K562 (cell line): ENCODE results near the gene POLD2. TPM values are rescaled to one million over a fixed set of nuclear protein-coding genes. Genes with fewer than 3 reads are reported as not detected.
A peak's percentile ranks its signal among the peaks of the same experiment; 100 is the strongest.

ENCODE experiments used
- ATAC-seq: fragments of 200-7000 bp; cut with Tn5 transposase; 3 replicates; pipeline ENCODE4 v1.9.1; 2020; ENCODE audit warnings: moderate library complexity
- BruUV-seq: library from RNA; stranded (reverse); fragments of 400-500 nt; replicated peaks from 2 replicates; lab custom pipeline; 2021; lab: Mats Ljungman, UMichigan
- CTCF ChIA-PET: fragments of 300-600 bp; formaldehyde crosslinking; extraction: SDS; loops from one replicate; lab custom pipeline; 2021; ENCODE audit warnings: low intra/inter-chr PET ratio; lab: Yijun Ruan, JAX
- POLR2A ChIA-PET: fragments of 300-600, 350-650 bp; sonication (Branson Sonifier 250); formaldehyde crosslinking; extraction: SDS; loops from one replicate; lab custom pipeline; 2021; ENCODE audit warnings: antibody characterized with exemption, inconsistent platforms; lab: Yijun Ruan, JAX
- DNase-seq, 4 experiments: peaks; one replicate each; pipeline versions ENCODE4 v3.0.0 to v3.0.0-alpha.2; 2011 to 2018; ENCODE audit warnings: low spot score in 3 of 4, mixed read lengths in 3 of 4; ENCODE audit errors: extremely low read depth in 1 of 4
- FAIRE-seq: peaks from 2 replicates; lab custom pipeline; 2011; peaks lifted over from hg19 to GRCh38; lab: Jason Lieb, UNC
- H2AFZ ChIP-seq: 2 replicates; pipeline ENCODE4 v1.6.0; 2011; ENCODE audit warnings: low read depth, low read length, control low read depth, inconsistent platforms
- H3K27ac ChIP-seq: fragments of 200-600 bp; 3 replicates; pipeline ENCODE4 v1.8.0; 2011; ENCODE audit warnings: low read depth, mild to moderate bottlenecking, control low read depth, inconsistent platforms, low read length, moderate library complexity, mixed read lengths; ENCODE audit errors: extremely low read depth
- H3K27me3 ChIP-seq, 2 experiments: fragments of 300-600 bp in 1 of 2; 2 replicates in 1 of 2; 3 replicates in 1 of 2; pipeline versions ENCODE4 v1.6.0 to v1.8.0; 2011; ENCODE audit warnings: inconsistent platforms in 2 of 2, low read length in 2 of 2, mild to moderate bottlenecking in 1 of 2, mixed read lengths in 1 of 2, moderate library complexity in 1 of 2; ENCODE audit not compliant: control insufficient read depth in 2 of 2, insufficient read depth in 2 of 2
- H3K36me3 ChIP-seq: fragments of 300-600 bp; 3 replicates; pipeline ENCODE4 v1.8.0; 2011; ENCODE audit warnings: mild to moderate bottlenecking, low read length, inconsistent platforms; ENCODE audit not compliant: control insufficient read depth, insufficient read depth
- H3K4me1 ChIP-seq, 2 experiments: fragments of 200-600 bp in 1 of 2; replicated peaks in 1 of 2; 2 replicates in 1 of 2; 3 replicates in 1 of 2; pipeline versions ENCODE4 v1.5.1 to v1.8.0; 2011; ENCODE audit warnings: inconsistent platforms in 2 of 2, low read length in 2 of 2, mild to moderate bottlenecking in 1 of 2, mixed read lengths in 1 of 2, moderate library complexity in 1 of 2; ENCODE audit not compliant: control insufficient read depth in 2 of 2, insufficient read depth in 2 of 2
- H3K4me2 ChIP-seq: 2 replicates; pipeline ENCODE4 v1.6.1; 2011; ENCODE audit warnings: low read length, control low read depth, inconsistent platforms, mixed read lengths; ENCODE audit not compliant: insufficient read depth
- H3K4me3 ChIP-seq: fragments of 200-600 bp; sonication (generic), shearing (Covaris generic); 2 replicates; pipeline ENCODE4 v1.5.1; 2016; ENCODE audit warnings: control low read depth, inconsistent platforms
- H3K79me2 ChIP-seq: fragments of 200-600 bp; 3 replicates; pipeline ENCODE4 v1.8.0; 2011; ENCODE audit warnings: low read length, inconsistent platforms; ENCODE audit not compliant: control insufficient read depth, insufficient read depth
- H3K9ac ChIP-seq, 2 experiments: 2 replicates each; pipeline versions ENCODE4 v1.6.0 to v1.6.1; 2011; ENCODE audit warnings: low read depth in 2 of 2, low read length in 2 of 2, control low read depth in 1 of 2, inconsistent platforms in 1 of 2, mild to moderate bottlenecking in 1 of 2, mixed read lengths in 1 of 2; ENCODE audit not compliant: insufficient read depth in 1 of 2
- H3K9me1 ChIP-seq: one replicate; pipeline ENCODE4 v1.6.0; 2011; ENCODE audit warnings: inconsistent platforms, mild to moderate bottlenecking, low read length, moderate library complexity; ENCODE audit not compliant: control insufficient read depth, insufficient read depth
- H3K9me3 ChIP-seq: replicated peaks from 2 replicates; pipeline ENCODE4 v1.5.1; 2011; ENCODE audit warnings: low read depth, low read length, inconsistent platforms; ENCODE audit not compliant: control insufficient read depth, insufficient read depth
- H4K20me1 ChIP-seq: replicated peaks from 2 replicates; pipeline ENCODE4 v1.6.1; 2011; ENCODE audit warnings: low read length, inconsistent platforms, mixed read lengths; ENCODE audit not compliant: control insufficient read depth, insufficient read depth
- CTBP1 ChIP-seq: fragments of 450-650 bp; IDR thresholded peaks from 2 replicates; pipeline ENCODE4 v1.6.1; 2016; ENCODE audit warnings: borderline replicate concordance
- ELK1 ChIP-seq: sonication (generic); formaldehyde crosslinking; IDR thresholded peaks from 2 replicates; pipeline ENCODE4 v1.8.1; 2022; ENCODE audit warnings: missing genetic modification reagents
- GTF2A2 ChIP-seq: IDR thresholded peaks from 2 replicates; pipeline ENCODE4 v1.6.1; 2016; ENCODE audit warnings: mild to moderate bottlenecking, missing genetic modification characterization, missing compliant biosample characterization
- IRF1 ChIP-seq: sonication (generic); formaldehyde crosslinking; IDR thresholded peaks from 2 replicates; pipeline ENCODE4 v1.8.0; 2022; ENCODE audit warnings: missing genetic modification reagents, mild to moderate bottlenecking, borderline replicate concordance
- JUND ChIP-seq, 2 experiments: IDR thresholded peaks; 2 replicates in 1 of 2; 3 replicates in 1 of 2; pipeline ENCODE4 v1.6.1; 2011; ENCODE audit warnings: borderline replicate concordance in 2 of 2, low read depth in 2 of 2, low read length in 2 of 2, improper control_type of control experiment in 1 of 2, missing biosample characterization in 1 of 2, missing genetic modification characterization in 1 of 2, missing genetic modification reagents in 1 of 2
- PHF21A ChIP-seq: fragments of 450-650 bp; IDR thresholded peaks from 2 replicates; pipeline ENCODE4 v1.6.1; 2017; ENCODE audit warnings: low read depth, borderline replicate concordance
- STAT6 ChIP-seq: sonication (generic); formaldehyde crosslinking; IDR thresholded peaks from 2 replicates; pipeline ENCODE4 v1.8.1; 2023; ENCODE audit warnings: mild to moderate bottlenecking, missing genetic modification reagents
- TCF7 ChIP-seq: sonication (generic); IDR thresholded peaks from 2 replicates; pipeline ENCODE4 v1.6.1; 2016; ENCODE audit warnings: antibody characterized with exemption, borderline replicate concordance
- TSC22D4 ChIP-seq: fragments of 450-650 bp; IDR thresholded peaks from 2 replicates; pipeline ENCODE4 v1.6.1; 2016; ENCODE audit warnings: missing genetic modification characterization, missing biosample characterization, control low read depth
- ZKSCAN3 ChIP-seq: fragments of 250-450 bp; sonication (Bioruptor Pico); IDR thresholded peaks from 2 replicates; pipeline ENCODE4 v1.4.0; 2020
- ZKSCAN8 ChIP-seq: fragments of 200-800 bp; sonication (Bioruptor generic); IDR thresholded peaks from 2 replicates; pipeline ENCODE4 v1.6.1; 2016; ENCODE audit warnings: missing genetic modification characterization, missing compliant biosample characterization
- WGBS: fragments of 100-300 bp; shearing (Covaris generic); methylation state at CpG from one replicate; pipeline ENCODE4 v1.1.6; 2016; ENCODE audit warnings: low coverage, mixed read lengths; ENCODE audit not compliant: insufficient coverage; ENCODE audit errors: missing lambda C conversion rate; 5-methylcytosine and 5-hydroxymethylcytosine counted together
- in situ Hi-C: fragments of 300-500 bp; cut with MboI; formaldehyde crosslinking; loops from 4 replicates; pipeline ENCODE4 v1.15.0; 2018; ENCODE audit warnings: inconsistent platforms, mixed read lengths
- intact Hi-C: fragments of 100-400 bp; cut with micrococcal nuclease; formaldehyde crosslinking; loops from 2 replicates; pipeline ENCODE4 v1.14.2; 2022
- polyA plus RNA-seq, 8 experiments: library from polyadenylated mRNA; depleted of rRNA in 4 of 8; stranded (reverse) in 5 of 8; unstranded in 3 of 8; fragments of >200 nt; fragmentation: Nextera tagmentation in 2 of 8; fragmentation: Illumina TruSeq in 1 of 8; extraction: Ambion mirVana in 2 of 8; extraction: Trizol in 1 of 8; gene quantifications; 2 replicates each; pipeline versions ENCODE4 v1.2.1 to v1.2.3, GENCODE V29; 2011 to 2014; ENCODE audit warnings: inconsistent platforms in 1 of 8, missing spikeins in 1 of 8
- total RNA-seq, 7 experiments: library from RNA; depleted of rRNA in 6 of 7; stranded (reverse); fragments of >200 nt in 6 of 7; fragmentation: Illumina TruSeq in 2 of 7; extraction: Trizol in 2 of 7; gene quantifications; 2 replicates each; pipeline versions ENCODE4 v1.2.1 to v1.2.3, GENCODE V29; 2011 to 2021; ENCODE audit warnings: low replicate concordance in 1 of 7

Gene POLD2
- total and polyA plus RNA-seq, 9 of the 15 experiments (the other 6 are each of a cell fraction or from before 2014, with no cell fraction given): 29.7 to 259 (median 225) TPM

- no peak for TF ChIP-seq ELK1 (CRISPR knock-in tag)
- 0 out of 2 replicates have a peak, but pooled peaks have one; percentile 21 for TF ChIP-seq CTBP1
These were observed 26.9 kb downstream of the POLD2 start (continued) for GRCh38 chr7:44096326-44096881.

GRCh38 chr7:44095781-44096180 lies 27.6 kb downstream of the POLD2 start:
- FAIRE-seq (no peak), ATAC-seq (no peak), DNase-seq (no peak)
- WGBS: 31% methylated on average over 3 of the region's 3 CpGs
- in situ Hi-C loops: no loop called here
- no peak overlapping the region for H3K9ac ChIP-seq
- H3K4me3 ChIP-seq: no peak overlapping the region
- no peaks in the 10 kb centered on the region for H3K36me3 ChIP-seq
- BruUV-seq: no TSS peak
- H3K79me2 ChIP-seq: no peaks in the 10 kb centered on the region
- ChIA-PET POLR2A (no interaction called here), CTCF (no interaction called here)
- no peak overlapping the region for H2AFZ ChIP-seq
- no peaks in the 10 kb centered on the region for H3K9me1 ChIP-seq
- no peaks in the 10 kb centered on the region for H3K9me3 ChIP-seq
- H3K4me2 ChIP-seq: no peak overlapping the region
- intact Hi-C loops: no loop called here
- H3K27me3 ChIP-seq: peaks cover 0 to 5% of the 10 kb centered on the region in 2 experiments; a peak in 1 of 5 replicates
- no peak overlapping the region for H3K27ac ChIP-seq
- H4K20me1 ChIP-seq: no peaks in the 10 kb centered on the region
- TF ChIP-seq ZKSCAN3 (CRISPR knock-in tag): no peak
- no peak for TF ChIP-seq IRF1 (CRISPR knock-in tag)
- TF ChIP-seq TSC22D4: no peak
- no peak for TF ChIP-seq TCF7
- no peak for TF ChIP-seq ZKSCAN8
- no peak for TF ChIP-seq STAT6 (CRISPR knock-in tag)
- TF ChIP-seq JUND (IDR thresholded peaks at IDR 0.05; ENCODE audit: borderline replicate concordance, low read depth, low read length): no peak
- no peak for TF ChIP-seq JUND (tag; IDR thresholded peaks at IDR 0.05; ENCODE audit: borderline replicate concordance, low read depth, low read length)
- no peak for TF ChIP-seq GTF2A2 (tag)
- TF ChIP-seq PHF21A: no peak
- peaks cover 0 to 8% of the 10 kb centered on the region in 2 experiments; a peak in 2 of 5 replicates for H3K4me1 ChIP-seq
